AG09309 (cell line): Measurements from ENCODE around the gene OGT.

Experiments
- DNase-seq: peaks from one replicate; pipeline ENCODE4 v3.0.0-alpha.2; 2010; ENCODE audit warnings: low read depth
- H3K4me3 ChIP-seq: 2 replicates; pipeline ENCODE4 v1.5.1; 2011; ENCODE audit warnings: mild to moderate bottlenecking, low read depth, low read length, moderate library complexity; ENCODE audit not compliant: control insufficient read depth
- TF ChIP-seq, protein P1 (sequence below): IDR thresholded peaks from 2 replicates; pipeline ENCODE4 v1.5.1; 2011; ENCODE audit warnings: mild to moderate bottlenecking, low read depth, low read length, inconsistent platforms; ENCODE audit not compliant: insufficient read depth, control insufficient read depth; ENCODE audit errors: missing control alignments

OGT gene

DNA sequence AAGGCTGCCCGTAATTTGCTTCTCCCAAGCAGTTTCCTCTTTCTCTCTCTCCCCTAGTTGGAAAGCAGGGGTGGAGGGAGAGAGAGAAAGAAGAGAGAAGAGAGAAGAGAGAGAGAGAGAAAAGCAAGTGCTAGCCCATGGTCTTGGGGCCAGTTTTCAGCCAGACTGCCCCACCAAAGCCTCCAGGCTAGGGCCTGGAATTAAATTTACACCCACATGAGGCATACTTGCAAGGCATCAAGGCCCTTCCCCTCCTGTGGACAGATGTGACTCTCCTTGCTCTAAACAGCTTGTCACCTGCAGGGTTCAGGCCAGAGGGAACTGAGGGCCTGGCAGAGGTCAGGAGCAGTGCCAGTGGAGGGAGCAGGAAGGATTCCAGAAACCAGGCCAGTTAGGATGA is 87.1 kb downstream of the OGT start:
- no peak overlapping the region for H3K4me3 ChIP-seq
- no peak for DNase-seq
- TF ChIP-seq, protein P1, sequence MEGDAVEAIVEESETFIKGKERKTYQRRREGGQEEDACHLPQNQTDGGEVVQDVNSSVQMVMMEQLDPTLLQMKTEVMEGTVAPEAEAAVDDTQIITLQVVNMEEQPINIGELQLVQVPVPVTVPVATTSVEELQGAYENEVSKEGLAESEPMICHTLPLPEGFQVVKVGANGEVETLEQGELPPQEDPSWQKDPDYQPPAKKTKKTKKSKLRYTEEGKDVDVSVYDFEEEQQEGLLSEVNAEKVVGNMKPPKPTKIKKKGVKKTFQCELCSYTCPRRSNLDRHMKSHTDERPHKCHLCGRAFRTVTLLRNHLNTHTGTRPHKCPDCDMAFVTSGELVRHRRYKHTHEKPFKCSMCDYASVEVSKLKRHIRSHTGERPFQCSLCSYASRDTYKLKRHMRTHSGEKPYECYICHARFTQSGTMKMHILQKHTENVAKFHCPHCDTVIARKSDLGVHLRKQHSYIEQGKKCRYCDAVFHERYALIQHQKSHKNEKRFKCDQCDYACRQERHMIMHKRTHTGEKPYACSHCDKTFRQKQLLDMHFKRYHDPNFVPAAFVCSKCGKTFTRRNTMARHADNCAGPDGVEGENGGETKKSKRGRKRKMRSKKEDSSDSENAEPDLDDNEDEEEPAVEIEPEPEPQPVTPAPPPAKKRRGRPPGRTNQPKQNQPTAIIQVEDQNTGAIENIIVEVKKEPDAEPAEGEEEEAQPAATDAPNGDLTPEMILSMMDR, result no peak

DNA sequence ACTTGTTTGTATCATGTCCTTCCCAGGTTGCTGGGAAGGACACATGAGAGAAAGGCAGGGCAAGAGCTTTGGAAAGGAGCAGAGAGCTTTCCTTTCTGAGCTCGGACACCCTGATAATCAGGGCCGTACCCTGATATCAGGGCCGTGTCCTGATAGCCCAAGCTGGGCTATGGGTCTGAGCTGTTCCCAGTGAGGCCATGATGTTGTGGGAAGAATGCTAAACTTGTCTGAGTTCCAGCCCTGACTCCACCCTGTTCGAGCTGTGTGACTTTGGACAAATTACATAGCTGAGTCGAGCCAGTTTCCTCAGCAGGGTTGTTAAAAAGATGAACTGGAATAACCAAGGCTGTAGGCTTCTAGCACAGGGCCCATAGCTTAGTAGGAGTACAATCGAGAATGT is 88.7 kb downstream of the OGT start:
- TF ChIP-seq, protein P1, result no peak
- DNase-seq, result no peak
- H3K4me3 ChIP-seq, result no peak overlapping the region

DNA sequence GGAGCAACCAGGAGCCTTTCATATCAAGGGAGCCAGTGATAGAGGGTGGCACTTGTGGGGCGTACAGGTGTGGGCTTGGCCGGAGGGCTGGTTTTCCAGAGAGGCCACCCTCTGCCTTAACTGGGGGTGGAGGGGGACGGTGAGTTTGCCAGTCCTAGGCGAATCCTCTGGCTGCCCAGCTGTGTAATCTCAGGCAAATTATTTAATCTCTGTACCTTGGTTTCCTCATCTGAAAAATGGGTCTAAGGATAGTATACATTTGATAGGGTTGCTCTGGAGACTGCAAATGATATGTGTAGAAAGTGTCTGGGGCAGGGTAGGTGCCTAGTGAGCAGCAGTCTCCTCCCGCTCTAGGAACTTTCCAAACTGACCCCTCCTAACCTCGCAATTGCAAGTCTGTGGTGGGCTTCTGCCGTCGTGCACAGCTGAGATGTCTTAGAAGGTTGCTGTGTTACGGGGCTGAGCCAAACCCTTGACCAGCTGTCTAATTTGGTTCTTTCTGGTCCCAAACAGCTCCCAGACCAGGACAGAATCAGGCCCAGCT is 89.2 kb downstream of the OGT start:
- TF ChIP-seq, protein P1, result no peak
- no peak for DNase-seq
- no peak overlapping the region for H3K4me3 ChIP-seq

DNA sequence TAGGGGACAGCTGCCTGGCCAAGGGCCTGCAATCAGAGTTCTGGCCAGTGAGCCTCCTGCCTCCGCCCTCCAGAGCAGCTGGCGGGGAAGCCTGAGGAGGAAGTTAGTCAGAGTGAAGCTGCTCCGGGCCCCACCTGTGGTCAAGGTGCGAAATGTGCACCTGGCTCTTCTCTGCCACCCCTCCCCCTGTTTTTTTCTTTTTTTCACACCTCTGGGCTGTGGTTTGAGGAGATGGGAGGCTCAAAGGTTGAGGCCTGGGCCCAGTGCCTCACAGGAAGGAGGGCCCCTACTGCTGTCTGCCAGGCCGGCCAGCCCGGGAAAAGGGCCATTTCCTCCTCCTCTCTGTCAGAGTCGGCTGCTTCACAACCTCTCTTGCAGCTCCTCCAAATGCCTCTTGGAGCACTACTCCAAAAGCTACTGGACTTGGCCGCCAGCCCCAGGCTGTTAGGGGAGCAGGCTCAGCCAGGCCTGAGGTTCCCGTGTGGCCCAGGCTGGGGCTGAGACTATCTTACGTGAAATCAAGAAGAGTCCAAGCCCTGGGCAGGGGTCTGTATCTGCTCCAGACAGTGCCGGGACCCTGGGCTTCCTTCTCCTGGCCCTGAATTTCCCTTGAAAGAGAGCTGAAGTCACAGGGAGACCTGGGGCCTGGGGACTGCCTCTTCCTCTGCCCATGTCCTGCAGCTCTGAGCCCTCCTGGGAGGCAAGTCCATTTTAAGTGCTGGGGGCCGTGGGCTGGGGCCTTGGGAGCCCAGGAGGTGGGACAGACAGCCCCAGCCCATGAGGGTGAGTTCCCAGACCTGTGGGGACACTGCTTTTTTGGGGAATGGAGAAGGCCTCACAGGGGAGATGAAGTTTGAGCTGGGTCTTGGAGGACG is 89.9 kb downstream of the OGT start:
- no peak overlapping the region for H3K4me3 ChIP-seq
- TF ChIP-seq, protein P1, result peak; percentile 35
- DNase-seq, result peak; percentile 34

DNA sequence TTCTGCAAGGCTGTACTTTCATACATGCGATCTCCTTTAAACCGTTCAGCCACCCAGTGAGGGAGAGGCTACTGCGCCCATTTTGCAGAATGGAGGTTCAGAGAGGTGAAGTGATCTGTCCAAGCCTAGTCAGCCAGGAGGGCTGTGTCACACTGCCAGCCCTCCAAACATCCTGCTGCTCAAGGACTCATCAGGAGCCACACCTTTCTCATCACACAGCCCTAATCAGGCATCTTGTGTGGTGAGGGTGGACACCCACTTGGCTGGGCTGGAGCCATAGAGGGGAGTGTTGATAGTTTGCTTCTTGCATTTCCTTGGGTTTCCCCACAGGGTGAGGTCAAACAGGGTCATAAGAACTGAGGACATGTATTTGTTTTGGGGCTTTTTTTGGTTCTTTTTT is 90.8 kb downstream of the OGT start:
- TF ChIP-seq, protein P1, result no peak
- H3K4me3 ChIP-seq, result no peak overlapping the region
- DNase-seq, result no peak

DNA sequence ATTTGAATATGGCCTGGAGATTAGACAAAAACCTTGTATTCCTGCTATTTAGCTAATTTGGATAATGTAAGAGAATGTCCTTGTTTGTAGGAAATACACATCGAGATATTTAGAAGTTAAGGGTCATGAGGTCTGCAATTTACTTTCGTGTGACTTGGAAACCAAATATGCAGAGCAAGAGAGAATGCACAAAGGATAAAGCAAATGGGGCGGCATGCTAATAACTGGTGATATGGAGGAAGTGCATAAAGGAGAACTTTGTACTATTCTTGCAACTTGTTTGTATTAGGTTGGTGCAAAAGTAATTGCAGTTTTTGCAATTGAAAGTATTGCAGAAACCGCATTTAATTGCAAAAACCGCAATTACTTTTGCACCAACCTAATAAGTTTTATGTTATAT is 92.6 kb downstream of the OGT start:
- H3K4me3 ChIP-seq, result no peak overlapping the region
- TF ChIP-seq, protein P1, result no peak
- DNase-seq, result no peak
